ENCODE measurements around the gene EPHB1. TPM values are rescaled to one million over a fixed set of nuclear protein-coding genes. Genes with fewer than 3 reads are reported as not detected.

EPHB1 gene
- total RNA-seq, 1 experiment from 2014 or later, result 0.57 TPM

DNA sequence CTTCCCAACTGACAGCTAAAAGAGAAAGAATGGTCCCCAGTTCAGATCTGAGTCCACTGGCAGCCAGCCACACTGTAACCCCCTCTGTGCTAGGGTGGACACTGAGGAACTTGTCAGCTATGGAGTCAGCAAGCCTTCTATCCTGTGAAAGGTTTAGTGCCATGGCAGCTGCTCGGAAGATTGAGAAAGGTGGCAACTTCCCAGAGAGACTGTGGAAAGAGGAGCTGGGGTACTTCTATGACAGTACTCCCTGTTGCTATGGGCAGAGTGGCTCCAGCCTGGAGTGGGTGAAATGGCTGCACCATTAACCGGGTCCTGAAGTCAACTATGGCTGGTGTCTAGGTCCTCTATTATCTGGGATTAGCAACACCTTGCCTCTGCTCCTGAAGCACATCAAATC lies 447.2 kb downstream of the EPHB1 start:
- no peak for DNase-seq (ENCODE audit: low read depth)

DNA sequence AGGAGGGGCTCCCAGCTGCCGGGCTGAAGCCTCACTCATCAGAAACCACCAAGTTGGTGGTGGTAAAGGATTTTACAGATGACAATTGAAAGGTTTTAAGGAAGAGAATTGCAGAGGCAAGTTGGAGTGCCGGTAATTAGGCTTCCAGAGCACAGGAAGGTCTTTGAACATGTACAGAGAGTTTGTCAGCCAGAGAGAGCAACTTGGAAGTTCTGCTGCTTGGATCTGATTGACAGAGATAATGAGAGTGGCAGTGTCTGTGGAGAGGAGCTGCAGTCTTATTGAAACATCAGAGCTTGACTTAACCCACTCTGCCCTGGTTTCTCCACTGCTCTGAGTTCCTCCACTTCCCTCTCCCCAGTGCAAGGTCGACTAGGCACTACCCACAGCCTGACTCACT lies 448.6 kb downstream of the EPHB1 start:
- DNase-seq (ENCODE audit: low read depth), result no peak

DNA sequence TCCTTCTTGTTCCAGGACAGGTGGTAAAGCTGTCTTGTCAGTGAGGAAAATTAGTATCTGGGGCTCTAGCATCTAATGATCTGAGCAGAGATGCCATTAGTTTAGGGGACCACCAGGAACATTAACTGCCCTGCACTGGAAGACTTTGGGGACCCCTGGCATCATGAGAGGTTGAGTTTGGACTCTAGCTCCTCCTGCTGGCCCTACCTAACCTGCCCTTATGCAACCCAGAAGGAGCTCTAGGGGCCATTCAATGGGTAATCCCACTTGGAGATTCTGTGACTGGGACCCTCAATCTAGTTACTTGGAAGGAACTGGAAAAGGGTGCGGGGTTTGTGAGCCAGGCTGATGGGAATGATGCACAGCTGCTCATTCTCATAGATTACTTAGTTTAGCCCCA lies 451.0 kb downstream of the EPHB1 start:
- no peak for DNase-seq (ENCODE audit: low read depth)

DNA sequence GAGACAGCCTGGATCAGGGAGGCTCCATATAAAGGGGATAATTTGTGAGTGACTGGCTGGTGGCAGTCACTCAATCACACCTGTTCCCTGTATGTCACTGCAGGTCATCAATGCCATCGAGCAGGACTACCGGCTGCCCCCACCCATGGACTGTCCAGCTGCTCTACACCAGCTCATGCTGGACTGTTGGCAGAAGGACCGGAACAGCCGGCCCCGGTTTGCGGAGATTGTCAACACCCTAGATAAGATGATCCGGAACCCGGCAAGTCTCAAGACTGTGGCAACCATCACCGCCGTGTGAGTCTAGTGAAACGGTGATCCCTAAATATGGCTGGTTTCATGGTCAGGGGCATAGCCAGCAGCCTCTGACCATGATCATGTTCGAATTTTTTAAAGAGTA lies 453.2 kb downstream of the EPHB1 start:
- no peak for DNase-seq (ENCODE audit: low read depth)

DNA sequence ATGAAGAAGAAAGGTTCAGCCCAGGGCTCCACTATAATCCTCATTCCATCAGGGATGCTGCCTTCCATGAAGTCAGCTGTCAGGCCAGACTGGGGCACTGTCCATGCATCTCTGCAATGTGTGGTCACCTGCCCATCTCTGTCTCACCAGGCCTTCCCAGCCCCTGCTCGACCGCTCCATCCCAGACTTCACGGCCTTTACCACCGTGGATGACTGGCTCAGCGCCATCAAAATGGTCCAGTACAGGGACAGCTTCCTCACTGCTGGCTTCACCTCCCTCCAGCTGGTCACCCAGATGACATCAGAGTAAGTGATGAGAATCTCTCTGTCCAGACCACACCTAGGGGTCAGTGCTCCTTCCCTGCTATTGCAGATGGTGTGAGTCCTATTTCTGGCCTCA lies 454.1 kb downstream of the EPHB1 start:
- DNase-seq (ENCODE audit: low read depth), result no peak

DNA sequence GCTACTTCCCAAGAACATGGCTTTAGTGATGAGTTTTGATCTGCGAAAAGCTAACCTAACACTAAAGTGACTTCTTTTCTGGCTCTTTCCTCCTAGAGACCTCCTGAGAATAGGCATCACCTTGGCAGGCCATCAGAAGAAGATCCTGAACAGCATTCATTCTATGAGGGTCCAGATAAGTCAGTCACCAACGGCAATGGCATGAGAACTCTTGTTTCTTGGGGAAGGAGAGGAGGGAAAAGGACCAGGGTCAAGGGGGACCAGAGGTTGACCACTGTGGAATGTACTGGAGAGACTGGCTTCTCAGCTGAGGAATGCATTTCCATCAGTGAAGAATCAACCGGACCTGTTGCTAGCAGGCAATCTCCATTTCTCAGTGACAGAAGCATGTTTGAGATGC lies 463.9 kb downstream of the EPHB1 start:
- DNase-seq (ENCODE audit: low read depth), result no peak

DNA sequence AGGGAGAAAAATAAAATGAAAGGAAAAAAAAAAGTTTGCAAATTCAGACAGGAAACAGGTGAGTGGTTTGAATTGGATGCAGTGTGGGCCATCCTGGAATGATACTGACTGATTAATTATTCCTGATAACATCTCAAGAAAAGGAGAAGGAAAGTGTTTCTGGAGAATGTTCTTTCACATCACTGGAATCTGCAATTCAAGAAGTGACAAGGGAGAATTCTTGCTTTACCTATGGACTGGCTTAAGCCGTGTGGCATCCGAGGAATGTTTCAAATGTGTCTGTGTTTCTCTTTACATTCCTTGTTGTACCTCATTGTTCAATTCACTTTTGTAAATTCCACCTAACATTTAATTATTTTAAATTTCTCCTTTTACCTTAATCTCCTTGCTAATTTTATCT lies 465.0 kb downstream of the EPHB1 start:
- no peak for DNase-seq (ENCODE audit: low read depth)

DNA sequence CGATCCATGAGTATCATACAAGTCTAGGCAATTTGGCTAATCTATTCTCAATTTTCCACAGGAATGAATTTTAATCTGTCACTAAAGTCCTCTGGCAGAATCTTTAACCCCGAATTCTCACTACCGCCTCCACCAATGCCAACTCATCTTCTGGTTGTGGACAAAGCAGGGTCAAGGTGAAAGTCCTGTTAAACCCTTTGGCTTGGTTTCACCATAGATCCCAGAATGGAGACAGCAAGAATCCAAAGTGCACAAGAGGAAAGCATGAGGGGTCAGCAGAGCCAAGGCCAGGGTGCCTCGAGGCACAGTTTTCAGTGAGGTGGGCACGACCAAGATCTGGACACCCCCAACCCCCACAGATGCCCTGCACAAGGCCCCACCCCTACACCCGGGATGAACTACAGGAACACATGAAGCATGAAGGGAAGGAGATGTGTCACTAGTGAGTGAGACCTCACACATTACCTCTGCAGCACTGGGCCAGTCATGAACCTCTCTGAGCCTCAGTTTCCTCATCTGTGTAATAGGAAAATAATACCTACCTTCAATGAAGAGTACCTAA lies 466.2 kb downstream of the EPHB1 start:
- DNase-seq (ENCODE audit: low read depth), result no peak

DNA sequence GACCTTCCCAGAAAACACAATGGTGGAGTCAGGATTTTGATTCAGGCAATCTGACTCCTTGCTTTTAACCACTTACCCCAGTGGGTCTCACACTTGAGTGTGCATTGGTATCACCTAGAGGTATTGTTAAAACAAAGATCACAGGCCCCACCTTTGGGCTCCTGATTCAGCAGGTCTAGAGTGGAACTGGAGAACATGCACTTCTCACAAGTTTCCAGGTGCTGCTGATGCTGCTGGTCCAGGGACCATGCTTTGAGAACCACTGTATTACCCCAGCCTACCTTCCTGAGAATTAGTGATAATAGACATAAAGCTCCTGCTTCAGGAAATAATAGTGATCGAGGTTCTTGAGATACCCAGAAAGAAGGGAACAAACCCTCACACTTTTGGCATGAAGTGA lies 466.9 kb downstream of the EPHB1 start:
- no peak for DNase-seq (ENCODE audit: low read depth)

DNA sequence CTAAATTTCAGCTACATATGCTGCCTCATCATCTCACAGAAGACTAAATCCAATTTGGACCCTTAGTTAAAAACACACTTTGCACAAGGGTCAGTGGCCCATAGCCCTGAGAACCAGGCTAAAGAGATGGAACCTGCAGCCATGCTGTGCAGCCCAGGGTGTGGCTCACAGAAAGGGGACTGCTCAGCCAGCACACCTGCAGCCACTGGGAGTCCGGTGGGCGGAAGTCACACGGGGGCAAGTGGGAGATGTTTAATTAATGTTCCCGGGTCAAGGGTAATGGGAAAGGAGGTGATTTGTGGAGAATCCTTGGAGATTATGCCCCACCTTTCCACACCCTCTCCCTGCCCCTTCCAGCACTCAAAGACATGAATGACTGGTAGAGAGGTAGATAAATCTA lies 467.4 kb downstream of the EPHB1 start:
- no peak for DNase-seq (ENCODE audit: low read depth)

DNA sequence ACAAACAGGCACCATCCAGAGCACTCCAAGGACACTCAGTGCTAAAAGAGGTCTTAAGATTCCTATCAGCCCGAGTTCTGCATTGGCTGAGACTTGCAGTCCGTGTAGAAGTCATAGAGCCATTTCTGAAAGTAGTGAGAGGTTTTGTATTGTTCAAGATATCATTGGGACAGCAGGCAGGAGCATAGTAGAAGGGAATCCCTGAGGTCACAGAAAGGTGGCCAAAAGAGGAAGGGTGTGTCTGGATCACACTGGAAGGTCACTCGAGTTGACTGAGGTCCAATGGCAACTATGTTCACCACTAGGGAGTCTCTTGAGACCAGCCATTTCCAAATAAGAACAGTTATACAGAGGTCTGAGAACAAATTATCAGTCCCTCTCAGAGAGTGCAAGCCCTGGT lies 468.3 kb downstream of the EPHB1 start:
- DNase-seq (ENCODE audit: low read depth), result no peak

DNA sequence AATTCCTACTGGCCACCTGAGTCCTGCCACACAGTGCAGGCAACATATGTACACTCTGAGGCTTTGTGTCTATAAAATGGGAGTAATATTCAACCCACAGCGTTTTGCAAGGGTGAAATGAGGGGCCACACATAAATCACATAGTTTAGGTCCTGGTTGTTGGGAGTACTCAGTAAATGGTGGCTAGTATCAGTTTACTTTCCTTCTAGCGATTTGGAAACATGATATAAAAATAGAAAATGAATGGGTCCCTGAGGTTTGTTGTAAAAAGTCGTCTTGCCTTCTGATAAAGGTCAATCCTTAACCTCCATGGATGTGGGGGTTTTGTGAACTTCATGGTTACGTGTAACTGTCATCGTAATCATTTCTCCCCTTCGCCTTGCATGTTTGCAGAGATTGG lies 472.4 kb downstream of the EPHB1 start:
- no peak for DNase-seq (ENCODE audit: low read depth)

DNA sequence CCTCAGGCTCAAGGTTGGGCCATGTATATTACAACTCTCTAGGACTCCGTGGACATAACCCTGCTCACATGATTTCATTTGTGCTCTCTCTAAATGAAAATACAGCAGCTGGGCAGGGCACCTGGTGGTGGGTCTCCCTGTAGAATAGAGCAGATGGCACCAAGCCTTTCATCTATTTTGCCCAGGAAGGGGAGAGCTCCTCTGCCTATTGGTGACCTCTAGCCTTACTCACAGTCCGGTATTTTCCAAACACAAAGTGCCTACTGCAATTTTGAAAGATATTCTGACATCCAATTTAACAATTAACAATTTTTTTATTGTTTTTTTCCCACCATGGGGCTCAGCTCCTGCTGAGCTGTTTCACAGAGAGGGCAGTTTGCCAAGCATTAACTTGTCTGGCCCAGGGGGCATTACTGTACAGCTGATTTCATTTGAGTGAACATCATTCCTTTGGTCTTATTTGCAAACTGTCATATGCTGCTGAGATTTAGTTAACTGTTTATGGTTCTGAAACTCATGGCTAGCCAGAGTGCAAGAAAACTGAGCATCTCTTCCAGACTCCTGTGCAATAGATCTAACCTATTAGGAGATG lies 474.0 kb downstream of the EPHB1 start:
- DNase-seq (ENCODE audit: low read depth), result no peak

DNA sequence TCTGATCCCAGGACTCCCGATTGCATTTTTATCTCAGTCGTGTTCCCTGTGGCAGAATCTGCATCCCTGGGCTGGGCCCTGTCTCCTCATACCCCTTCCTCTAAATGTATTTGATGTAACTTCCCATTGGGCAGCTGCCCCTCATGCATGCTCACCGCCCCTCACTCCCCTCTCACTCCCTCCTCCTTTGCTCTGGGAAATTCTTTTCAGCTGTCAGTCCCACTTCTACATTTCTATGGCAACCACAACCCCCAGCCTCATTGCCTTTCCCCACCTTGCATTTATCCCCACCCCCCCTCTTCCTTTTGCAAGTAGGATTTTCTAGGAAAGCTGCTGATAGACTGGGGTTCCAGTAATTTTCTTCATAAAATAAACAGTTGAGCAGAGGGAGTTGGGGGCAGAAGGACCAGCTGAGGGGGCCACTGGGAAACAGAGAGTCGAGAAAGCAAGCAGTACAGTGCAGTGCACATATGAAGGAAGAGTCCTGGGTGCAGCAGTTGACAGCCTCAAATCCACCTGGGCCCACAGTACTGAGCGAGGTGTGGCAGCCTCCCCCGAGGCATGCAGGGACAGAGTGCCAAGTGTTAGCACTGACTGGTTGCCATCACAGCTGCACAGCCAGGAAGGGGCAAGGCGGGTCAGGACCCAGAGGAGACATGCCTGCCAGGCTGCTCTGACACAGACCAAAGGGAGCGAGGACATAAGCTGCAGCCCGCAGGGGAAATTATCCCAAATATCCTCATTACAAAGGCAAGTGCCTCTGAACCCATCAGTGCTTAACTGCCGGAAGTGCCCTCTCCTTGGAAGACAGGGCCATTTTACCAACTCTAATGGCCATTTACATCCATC lies 476.3 kb downstream of the EPHB1 start:
- no peak for DNase-seq (ENCODE audit: low read depth)

DNA sequence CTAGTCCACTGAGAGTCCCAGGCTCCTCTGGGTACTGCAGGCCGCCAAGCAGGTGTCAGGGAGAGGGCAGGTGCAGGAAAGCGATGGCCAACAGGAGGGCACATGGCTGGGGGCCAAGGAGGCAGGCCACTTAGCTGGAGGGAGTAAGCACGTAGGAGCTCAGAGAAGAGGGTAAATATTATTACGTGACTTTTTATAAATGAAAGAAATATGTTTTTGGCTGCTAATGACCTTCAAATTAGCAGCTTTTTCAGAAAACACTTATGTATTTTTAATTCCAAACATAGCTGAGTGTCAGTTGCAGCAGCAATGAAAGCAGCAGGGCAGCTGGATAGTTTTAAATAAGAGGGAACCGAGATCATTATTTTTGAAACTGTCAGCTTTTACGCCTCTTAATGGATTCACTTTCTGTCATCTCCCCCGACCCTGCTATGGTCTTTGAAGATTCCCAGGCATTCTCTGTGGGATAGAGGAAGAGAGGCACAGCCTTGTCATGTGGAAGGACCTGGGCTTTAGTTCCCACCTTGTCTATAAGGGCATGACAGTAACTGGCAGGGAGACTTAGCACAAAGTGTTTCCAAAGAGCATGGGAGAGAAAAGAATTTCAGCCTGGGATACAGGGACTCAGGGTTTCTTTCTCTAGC lies 477.1 kb downstream of the EPHB1 start:
- no peak for DNase-seq (ENCODE audit: low read depth)

DNA sequence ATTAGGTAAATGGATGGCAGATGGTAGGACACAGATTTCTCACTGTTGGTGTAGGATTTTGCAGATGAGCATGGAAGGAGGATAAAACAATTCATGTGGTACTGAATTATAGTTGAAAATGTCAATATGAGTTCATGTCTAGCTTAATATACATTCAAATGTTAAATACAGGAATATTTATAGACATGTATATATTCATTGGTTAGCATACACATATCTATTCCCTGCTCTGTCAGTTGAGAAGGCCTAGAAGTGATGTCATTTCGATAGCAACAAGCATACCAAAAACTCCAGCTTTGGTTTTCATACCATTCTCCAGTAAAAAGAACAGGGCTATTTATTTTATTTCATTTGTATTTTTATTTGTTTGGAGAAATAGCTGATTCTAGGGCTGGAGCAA lies 497.1 kb downstream of the EPHB1 start:
- DNase-seq (ENCODE audit: low read depth), result no peak

DNA sequence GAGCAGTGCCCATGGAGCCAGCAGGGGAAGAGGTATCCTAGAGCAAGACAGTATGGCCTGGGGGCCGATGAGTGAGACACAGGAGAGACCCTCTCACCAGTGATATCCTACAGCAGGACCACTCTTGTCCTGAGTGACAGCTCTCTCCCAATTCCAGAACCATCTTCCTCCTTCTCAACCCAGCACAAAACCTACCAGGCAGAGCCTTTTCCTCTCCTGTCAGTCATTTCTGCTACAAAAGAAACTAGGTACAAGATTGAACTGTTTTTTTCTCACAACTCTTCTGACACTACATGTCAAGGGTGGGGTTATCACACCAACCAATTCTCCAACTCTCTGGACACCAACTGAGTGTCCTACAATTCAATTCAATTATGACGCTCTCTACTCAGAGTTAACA lies 506.6 kb downstream of the EPHB1 start:
- DNase-seq (ENCODE audit: low read depth), result no peak

DNA sequence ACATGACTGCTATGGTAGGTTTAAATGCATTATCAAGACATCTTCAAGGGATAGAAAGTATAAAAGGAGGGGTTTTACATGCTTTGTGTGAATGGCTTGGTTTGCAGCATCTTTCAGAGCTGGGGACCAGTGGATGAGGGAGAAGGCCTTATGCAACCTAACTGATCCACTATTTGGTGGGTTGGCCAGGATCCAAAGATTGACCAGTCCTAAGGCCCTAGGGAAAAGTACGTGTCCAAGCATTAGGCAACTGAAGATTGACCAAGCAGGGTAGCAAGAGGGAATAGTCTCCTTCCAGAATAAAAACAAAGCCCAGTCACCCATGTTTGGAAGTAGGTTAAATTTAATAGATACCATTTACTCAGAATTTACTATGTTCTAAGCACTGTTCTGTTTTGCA lies 509.3 kb downstream of the EPHB1 start:
- peak; percentile 2 for DNase-seq (ENCODE audit: low read depth)
